Ovary (tissue), 3 donors: ENCODE data around the gene EPB41L4B.

Experiments used
- EP300 ChIP-seq: sonication (generic); formaldehyde crosslinking; IDR thresholded peaks from one replicate; pipeline ENCODE4 v1.6.1; 2017; ENCODE audit warnings: antibody characterized with exemption
- POLR2A ChIP-seq: fragments of 450-650 bp; IDR thresholded peaks from one replicate; pipeline ENCODE4 v1.6.1; 2017; ENCODE audit warnings: antibody characterized with exemption, mild to moderate bottlenecking, moderate library complexity
- TF ChIP-seq, protein P1 (sequence below), 3 donors: fragments of 450-650 bp in 2 of 3; fragments of 200-600 bp in 1 of 3; IDR thresholded peaks; one replicate each; pipeline versions ENCODE4 v1.5.1 to v1.8.0; 2016 to 2022; ENCODE audit warnings: antibody characterized with exemption in 3 of 3, mild to moderate bottlenecking in 1 of 3
- donor health status: DM: no; HTN: no; CAD: no.

DNA sequence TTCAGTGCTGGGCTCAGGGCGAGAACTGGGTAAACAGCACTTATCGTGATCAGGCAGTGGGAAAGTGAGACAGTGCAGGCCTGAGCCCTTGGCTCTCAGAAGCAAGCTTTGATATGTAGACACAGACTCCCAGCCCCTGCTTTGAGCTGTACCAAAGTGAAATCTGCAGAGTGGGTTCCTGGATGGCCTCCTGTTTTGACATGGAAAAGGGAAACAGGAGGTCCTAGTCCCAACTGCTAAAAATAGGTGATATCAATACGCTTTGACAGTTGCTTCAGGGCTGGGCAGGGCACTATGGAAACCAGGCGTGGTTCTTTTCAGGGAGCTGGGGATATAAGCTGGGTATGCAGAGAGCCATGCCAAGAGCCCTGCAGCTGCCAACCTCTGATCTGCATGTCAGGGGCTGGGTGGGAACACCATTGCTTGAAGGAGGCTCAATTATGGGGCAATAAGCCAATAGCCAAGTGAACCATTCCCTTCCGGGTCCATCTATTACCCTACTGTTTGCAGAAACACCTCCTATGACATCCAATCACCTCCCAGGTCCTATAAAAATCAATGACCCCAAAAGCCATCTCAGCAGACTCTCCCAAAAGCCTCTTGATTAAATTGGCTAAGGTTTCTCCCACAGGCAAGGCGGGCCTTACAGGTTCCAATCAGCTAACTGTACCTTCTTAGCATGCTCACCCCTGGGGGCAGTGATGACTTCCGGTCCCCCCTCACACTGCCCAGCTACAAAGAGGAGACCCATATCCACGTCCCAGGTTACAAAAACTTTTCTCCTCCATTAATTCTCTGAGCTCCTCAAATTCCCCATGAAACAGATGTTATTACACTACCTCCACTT is 45.8 kb downstream of the EPB41L4B start:
- TF ChIP-seq, protein P1, sequence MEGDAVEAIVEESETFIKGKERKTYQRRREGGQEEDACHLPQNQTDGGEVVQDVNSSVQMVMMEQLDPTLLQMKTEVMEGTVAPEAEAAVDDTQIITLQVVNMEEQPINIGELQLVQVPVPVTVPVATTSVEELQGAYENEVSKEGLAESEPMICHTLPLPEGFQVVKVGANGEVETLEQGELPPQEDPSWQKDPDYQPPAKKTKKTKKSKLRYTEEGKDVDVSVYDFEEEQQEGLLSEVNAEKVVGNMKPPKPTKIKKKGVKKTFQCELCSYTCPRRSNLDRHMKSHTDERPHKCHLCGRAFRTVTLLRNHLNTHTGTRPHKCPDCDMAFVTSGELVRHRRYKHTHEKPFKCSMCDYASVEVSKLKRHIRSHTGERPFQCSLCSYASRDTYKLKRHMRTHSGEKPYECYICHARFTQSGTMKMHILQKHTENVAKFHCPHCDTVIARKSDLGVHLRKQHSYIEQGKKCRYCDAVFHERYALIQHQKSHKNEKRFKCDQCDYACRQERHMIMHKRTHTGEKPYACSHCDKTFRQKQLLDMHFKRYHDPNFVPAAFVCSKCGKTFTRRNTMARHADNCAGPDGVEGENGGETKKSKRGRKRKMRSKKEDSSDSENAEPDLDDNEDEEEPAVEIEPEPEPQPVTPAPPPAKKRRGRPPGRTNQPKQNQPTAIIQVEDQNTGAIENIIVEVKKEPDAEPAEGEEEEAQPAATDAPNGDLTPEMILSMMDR (IDR thresholded peaks at IDR 0.05), result no peak
- TF ChIP-seq POLR2A (no peak), EP300 (no peak)
